Peyer's patch (tissue), 4 donors: ENCODE data around the gene HSPB9.

ENCODE experiments used
- POLR2A ChIP-seq, 2 donors: fragments of 450-650 bp; IDR thresholded peaks; one replicate each; pipeline ENCODE4 v1.5.1; 2017; ENCODE audit warnings: antibody characterized with exemption in 2 of 2, mild to moderate bottlenecking in 2 of 2, moderate library complexity in 2 of 2
- TF ChIP-seq, protein P1 (sequence below), 6 experiments: fragments of 450-650 bp in 4 of 6; fragments of 200-600 bp in 2 of 6; sonication (generic) in 1 of 6; IDR thresholded peaks; one replicate each; pipeline ENCODE4 v1.5.1; 2017 to 2019; ENCODE audit warnings: antibody characterized with exemption in 6 of 6, mild to moderate bottlenecking in 3 of 6, moderate library complexity in 1 of 6

DNA sequence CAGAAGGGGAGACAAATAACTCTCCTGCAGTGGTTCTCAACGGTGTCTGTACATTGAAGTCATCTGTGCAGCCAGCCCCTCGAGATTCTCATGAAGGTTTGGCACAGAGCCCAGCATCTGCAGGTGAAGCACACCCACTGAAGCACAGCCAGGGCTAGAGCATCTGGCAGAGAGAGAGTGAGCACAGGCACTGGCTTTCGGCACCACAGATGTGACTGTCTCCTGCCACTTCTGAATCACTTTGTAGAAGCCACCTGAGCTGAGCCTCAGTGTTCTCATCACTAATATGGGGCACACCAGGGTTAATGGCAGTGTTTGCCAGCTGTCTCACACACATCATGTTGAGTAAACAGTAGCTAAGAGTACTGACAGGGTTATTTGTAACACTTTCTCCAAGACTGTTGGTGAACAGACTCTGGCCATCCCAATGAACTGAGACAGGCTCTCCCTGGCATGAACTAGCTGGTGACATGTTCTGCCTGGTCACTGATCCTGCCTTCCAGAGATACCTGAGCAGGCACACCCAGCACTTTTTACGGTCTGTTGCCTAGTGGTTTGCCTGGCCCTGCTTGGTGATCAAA lies 10.9 kb downstream of the HSPB9 start:
- TF ChIP-seq, protein P1, sequence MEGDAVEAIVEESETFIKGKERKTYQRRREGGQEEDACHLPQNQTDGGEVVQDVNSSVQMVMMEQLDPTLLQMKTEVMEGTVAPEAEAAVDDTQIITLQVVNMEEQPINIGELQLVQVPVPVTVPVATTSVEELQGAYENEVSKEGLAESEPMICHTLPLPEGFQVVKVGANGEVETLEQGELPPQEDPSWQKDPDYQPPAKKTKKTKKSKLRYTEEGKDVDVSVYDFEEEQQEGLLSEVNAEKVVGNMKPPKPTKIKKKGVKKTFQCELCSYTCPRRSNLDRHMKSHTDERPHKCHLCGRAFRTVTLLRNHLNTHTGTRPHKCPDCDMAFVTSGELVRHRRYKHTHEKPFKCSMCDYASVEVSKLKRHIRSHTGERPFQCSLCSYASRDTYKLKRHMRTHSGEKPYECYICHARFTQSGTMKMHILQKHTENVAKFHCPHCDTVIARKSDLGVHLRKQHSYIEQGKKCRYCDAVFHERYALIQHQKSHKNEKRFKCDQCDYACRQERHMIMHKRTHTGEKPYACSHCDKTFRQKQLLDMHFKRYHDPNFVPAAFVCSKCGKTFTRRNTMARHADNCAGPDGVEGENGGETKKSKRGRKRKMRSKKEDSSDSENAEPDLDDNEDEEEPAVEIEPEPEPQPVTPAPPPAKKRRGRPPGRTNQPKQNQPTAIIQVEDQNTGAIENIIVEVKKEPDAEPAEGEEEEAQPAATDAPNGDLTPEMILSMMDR (IDR thresholded peaks at IDR 0.05): no peak
- no peak for TF ChIP-seq POLR2A (IDR thresholded peaks at IDR 0.05)
